ENCODE results near the gene BBLN.

BBLN gene

DNA sequence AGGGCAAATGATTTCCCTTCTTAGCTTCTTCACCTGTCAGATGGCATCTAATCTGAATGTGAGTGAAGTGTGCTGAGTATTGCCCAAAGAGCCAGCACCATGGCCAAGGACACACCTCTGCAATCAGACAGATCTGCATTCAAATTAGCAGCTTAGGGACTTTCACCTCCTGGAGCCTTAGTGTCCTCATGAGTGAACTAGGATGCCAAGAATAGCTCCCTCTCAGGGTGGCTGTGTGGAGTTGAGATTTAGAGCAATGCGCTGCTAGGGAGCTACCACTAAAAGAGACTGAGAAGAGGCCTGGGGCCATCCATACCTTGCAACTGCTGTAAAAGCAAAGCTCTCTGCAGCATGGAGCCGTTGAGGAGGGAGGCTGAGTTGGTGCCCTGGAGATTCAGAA, 29.9 kb downstream of the BBLN start:
- DNase-seq (ENCODE audit: low read depth in 3 of 3): no peak

DNA sequence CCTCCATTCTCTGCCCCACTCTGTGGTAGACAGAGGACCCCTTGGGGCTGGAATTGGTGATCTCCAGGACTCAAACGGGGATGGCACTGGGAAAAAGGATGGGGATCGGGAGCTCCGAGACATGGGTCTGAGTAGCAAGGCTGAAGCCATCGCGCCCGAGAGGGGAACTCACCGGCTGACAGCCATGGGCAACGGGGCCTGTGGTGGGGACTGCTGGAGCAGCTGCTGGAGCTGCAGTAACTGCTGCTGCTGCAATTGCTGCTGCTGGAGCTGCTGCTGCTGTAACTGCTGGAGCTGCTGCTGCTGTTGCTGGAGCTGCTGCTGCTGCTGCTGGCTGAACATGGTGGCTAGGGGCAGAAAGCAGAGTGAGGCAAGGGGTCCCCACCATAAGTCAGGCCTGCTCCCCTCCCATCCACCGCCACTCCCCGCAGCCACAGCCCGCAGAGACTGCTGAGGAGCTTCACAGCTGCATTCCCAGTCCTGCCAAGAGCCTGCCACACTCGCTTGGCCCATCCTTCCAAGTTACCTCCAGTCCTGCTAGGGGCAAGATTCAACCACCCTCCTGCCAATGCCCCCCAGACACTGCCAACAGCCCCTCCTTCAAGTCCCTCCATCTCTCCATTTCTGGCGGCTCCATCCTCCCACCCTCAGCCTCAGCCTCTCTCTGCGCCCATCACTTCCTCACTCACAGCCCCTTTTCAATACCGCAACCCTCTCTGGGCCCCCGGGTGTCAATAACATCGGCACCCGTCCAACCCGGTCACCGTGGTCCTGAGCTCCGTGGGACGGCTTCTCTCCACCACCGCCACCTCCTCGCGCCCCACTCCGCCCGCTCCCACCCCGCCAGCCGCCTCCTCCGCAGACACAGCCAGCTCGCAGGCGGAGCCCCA, 30.7 kb downstream of the BBLN start:
- no peak for DNase-seq (ENCODE audit: low read depth in 3 of 3)

DNA sequence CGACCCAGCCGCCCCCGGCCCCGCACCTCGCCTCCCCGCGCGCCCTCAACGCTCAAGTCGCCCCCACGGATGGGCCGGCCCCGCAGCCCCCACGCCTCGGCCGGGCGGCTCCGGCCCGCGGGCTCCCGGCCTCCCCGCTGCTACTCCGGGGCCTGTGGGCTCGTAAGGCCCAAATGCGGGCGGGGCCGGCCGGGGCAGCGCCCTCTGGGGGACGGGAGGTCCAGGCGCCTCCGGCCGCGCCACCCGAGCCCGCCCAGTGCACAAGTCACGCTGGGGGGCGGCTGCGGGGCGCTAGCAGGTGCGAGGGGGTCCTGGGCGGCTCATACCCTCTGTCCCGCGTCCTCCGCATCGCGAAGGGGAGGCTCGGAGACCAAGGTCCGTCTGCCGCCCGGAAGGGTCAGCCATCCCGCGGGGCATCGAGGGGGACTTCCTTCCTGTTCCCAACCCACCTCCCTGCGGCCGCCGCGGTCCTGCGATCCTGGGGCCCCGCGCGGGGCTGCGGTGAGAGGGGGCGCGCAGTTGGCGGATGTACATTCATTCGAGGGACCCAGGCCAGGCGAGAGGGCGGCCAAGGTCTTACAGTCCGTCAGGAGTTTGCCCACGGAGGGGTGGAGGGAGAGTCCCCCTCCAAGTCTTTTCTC, 31.5 kb downstream of the BBLN start, which contains the start of gene CIZ1:
Gene CIZ1, minus strand, starts transcription at position 167 of the 641 bp plus-strand sequence. CDS start 715 bp downstream, outside the sequence.
- peak; percentile 44 to 63 (median 60) for DNase-seq (ENCODE audit: low read depth in 3 of 3)

- DNase-seq (ENCODE audit: low read depth in 3 of 3): peak in 2 of 3 experiments; percentile 19 to 32
Observed at GRCh38 chr9:128192601-128193371, 32.7 kb downstream of the BBLN start.

DNA sequence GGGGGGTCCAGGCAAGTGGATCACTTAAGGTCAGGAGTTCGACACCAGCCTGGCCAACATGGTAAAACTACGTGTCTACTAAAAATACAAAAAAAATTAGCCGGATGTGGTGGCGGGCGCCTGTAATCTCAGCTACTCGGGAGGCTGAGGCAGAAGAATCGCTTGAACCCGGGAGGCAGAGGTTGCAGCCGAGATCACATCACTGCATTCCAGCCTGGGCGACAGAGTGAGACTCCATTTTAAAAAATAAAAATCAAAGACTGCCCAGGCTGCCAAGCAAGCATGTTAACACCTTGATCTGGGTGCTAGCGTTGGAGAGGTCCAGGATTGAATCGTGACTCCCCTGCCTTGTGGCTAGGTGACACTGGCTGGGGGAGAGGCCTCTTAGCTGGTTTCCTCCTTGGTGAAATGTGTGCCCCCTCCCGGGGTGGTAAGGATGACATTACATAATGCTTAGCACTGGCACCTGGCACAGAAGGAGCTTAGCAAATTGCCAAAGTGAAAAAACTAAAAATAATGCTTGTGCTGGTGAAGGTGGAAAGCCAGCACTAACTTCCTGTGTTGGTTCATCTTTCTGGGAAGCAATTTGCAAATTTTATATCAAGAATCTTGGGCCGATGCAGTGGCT, 33.5 kb downstream of the BBLN start:
- DNase-seq (ENCODE audit: low read depth in 3 of 3): no peak

GRCh38 chr9:128201441-128202369, 41.6 kb downstream of the BBLN start:
- DNase-seq (ENCODE audit: low read depth in 3 of 3): no peak

DNA sequence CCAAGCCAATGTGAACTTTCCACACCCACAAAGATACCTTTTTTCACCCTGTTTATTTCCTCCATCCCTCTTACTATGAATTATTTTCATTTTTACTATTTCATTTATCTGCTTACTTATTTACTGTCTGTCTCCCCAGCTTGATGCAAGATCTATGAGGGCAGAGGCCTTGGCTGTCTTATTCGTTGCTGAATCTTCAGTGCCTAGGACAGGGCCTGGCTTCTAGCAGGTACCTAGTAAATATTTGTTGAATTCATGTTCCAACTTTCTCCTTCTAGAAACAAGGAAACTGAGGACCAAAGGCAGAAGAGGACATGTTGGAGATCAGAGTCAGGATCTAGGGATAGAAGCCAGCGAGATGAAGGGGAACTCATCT, 42.6 kb downstream of the BBLN start:
- DNase-seq (ENCODE audit: low read depth in 3 of 3): no peak

GRCh38 chr9:128203024-128203706, 43.1 kb downstream of the BBLN start, which contains the start of gene DNM1:
TSS of gene DNM1 (plus strand) at chr9:128203379. CDS start at chr9:128203471, 92 bp downstream.
- DNase-seq (ENCODE audit: low read depth in 3 of 3): peak; percentile 36 to 54 (median 46)

GRCh38 chr9:128203707-128204551, 43.9 kb downstream of the BBLN start:
- DNase-seq (ENCODE audit: low read depth in 3 of 3): no peak

- DNase-seq (ENCODE audit: low read depth in 3 of 3): no peak
Observed at GRCh38 chr9:128204858-128205257, 44.8 kb downstream of the BBLN start.

DNA sequence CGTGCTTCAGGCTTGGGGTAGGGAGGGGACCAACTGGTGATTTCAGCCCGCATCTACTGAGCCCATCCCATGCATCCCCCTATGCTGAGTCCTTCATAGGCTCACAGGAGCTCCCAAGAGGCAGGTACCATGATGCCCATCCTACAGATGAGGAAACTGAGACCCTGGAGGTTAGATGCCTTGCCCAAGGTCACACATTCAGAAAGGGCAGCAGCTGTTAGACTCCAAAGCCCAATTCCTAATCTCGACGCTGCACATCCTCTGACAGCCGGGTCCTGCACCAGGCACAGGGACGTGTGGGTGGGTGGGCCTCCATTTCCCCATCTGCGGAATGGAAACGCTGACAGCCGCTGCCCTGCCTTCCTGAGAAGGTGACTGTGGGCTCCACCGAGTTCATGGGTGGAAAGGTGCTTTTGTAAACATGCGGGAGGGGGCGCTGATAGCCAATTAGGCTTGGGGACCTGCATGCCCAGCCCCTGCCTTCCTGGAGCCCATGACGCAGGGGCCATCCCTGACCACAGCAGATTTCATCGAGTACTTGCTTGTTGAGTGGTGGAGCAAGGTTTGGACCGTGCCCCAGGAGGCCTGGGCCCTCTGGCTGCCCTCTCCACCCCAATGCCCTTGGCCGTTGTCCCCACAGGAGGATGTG, 45.4 kb downstream of the BBLN start:
- no peak for DNase-seq (ENCODE audit: low read depth in 3 of 3)

DNA sequence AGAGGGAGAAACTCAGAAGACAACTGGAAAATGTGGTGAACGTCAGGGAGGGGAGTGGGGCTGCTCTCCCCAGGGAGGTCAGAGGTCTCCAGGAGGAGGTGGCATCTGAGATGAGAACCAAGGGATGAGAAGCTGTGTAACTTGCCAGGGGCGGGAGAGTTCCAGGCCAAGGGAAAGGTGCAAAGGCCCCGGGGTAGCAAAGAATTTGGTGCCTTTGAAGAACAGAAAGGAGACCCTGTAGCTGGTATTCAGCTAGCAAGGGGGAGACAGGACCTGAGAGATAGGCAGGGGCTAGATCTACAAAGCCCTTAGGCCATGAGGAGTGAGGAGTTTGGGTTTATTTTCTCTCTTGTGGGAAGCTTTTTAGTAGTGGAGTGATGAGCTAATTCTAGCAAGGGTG, 46.4 kb downstream of the BBLN start:
- DNase-seq (ENCODE audit: low read depth in 3 of 3): no peak

DNA sequence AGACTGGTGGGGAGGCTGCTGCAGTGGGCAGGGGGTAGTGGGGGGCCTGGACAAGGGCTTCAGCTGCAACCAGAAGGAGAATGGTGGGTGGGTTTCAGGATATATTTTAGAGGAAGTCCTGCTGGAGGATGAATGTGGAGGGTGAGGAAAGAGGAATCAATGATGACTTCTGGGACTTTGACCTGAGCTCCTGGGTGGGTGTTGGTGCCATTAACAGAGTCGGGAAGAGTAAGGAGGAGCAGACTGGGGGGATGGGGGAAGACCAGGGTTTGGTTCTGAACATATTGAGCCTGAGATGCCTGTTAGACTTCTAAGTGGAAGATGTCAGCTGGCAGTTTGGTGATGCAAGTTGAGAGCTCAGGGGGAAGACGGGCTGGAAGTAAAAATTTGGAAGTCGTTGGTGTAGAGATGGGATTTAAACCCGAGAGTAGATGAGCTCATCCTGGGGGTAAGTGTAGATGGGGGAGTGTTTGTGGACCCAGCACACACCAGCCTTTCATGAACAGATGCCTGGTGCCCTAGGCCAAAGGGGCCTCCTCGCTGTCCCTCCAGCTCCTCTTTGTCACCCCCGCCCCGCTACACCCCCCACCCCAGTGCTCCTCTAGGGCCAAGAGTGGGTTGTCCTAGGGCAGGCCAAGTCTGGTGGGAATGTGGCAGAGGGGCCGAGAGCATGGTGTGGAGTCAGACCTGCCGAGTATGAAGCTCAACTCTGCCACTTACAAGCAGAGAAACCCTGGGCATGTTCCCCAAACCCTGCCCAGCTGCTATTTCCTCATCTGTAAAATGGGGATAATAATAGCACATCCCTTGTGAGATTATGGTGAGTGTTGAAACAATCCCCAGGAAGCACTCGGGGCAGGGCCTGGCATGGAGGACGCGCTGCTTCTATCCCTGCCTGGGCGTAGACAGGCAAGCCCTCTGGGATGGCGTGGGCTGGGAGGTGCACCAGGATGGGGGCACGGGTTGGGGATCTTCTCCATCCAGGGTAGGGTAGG, 47.1 kb downstream of the BBLN start:
- no peak for DNase-seq (ENCODE audit: low read depth in 3 of 3)

DNA sequence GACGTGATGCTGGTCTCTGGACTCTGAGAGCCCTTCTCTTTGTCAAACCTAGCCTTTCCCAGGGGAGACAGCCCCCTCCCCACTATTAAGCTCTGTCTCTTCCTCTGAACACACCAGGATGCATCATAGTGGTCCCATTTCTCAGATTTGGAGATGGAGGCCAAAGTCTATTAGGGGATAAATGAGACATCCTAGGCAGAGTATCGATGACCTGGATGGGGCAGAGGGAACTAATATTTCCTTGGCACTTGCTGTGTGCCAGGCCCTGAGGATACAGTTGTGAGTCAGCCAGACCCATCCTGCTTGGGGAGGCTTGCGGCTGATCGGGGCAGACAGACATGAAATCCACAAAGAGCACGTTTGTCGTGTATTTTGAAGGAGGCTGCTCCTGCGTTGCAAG, 48.3 kb downstream of the BBLN start:
- no peak for DNase-seq (ENCODE audit: low read depth in 3 of 3)

- DNase-seq (ENCODE audit: low read depth in 3 of 3): no peak
Observed at GRCh38 chr9:128208946-128209669, 49.0 kb downstream of the BBLN start.

DNA sequence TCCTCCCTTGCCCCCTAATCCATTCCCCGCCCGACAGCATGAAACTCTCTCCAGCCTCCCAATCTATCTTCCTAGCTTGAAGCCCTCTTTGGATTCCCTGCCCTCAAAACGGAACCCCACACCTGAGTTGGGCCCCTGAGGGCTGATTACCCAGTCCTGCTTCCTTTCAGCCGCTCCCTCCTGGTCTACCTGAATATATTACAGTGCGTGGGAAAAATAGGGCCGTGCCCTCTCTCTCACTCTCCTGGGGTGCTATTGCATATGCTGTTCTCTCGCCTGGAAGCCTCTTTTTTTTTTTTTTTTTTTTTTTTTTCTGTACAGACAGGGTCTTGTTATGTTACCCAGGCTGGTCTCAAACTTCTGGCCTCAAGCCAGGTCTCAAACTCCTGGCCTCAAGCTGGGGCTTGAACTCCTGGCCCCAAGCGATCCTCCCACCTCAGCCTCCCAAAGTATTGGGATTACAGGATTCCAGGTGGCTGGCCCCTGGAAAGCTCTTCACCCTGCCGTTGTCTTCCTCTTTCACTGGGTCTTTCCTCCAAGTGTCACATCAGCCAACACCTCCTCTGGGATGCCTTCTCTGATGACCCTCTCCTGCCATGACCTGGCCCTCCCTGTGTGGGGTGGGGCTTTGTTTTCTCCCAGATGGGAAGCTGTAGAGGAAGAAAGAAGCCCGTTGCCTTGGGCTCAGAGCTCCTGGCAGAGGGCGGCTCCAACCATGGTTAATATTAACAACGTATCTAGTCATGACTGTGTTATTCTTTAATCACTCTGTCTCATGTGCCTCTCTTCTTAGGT, 51.3 kb downstream of the BBLN start:
- no peak for DNase-seq (ENCODE audit: low read depth in 3 of 3)

Data from stimulated activated CD4-positive, alpha-beta T cell treated with anti-CD3 and anti-CD28 coated beads, TNF-alpha, amount 100 ng/mL, for 4 hours (primary cell).